PC-3 (cell line): Measurements from ENCODE around the gene PSG4. TPM values are rescaled to one million over a fixed set of nuclear protein-coding genes. Genes with fewer than 3 reads are reported as not detected.
"Not testable (repeated sequence)": the region's sequence is repeated elsewhere in the genome, so short reads cannot be mapped to it uniquely, and the experiment has no call there.

Source experiments
- ATAC-seq: fragments of 200-7000 bp; cut with Tn5 transposase; 2 replicates; pipeline ENCODE4 v1.9.1; 2020; ENCODE audit warnings: mild to moderate bottlenecking, moderate library complexity
- BruUV-seq: library from RNA; stranded (reverse); fragments of 400-500 nt; replicated peaks from 2 replicates; lab custom pipeline; 2021; lab: Mats Ljungman, UMichigan
- CTCF ChIA-PET: fragments of 300-600 bp; sonication (Branson Sonifier 250); formaldehyde crosslinking; loops from one replicate; lab custom pipeline; 2022; ENCODE audit warnings: antibody characterized with exemption; lab: Charles Lee
- POLR2A ChIA-PET: fragments of 300-600 bp; sonication (Branson Sonifier 250); formaldehyde crosslinking; loops from one replicate; lab custom pipeline; 2022; ENCODE audit warnings: antibody characterized with exemption; ENCODE audit not compliant: unreplicated experiment; lab: Charles Lee
- DNase-seq: peaks from one replicate; pipeline ENCODE4 v3.0.0-alpha.2; 2015
- H2AFZ ChIP-seq: fragments of 300-600 bp; sonication (generic); 2 replicates; pipeline ENCODE4 v1.6.0; 2016; ENCODE audit warnings: antibody characterized with exemption, low read length
- H3F3A ChIP-seq: fragments of 300-600 bp; sonication (generic); one replicate; pipeline ENCODE4 v1.6.0; 2017; ENCODE audit warnings: antibody characterized with exemption, low read length, control low read depth, mild to moderate bottlenecking; ENCODE audit not compliant: unreplicated experiment
- H3K27ac ChIP-seq: fragments of 300-600 bp; sonication (generic); 2 replicates; pipeline ENCODE4 v1.5.1; 2016; ENCODE audit warnings: mild to moderate bottlenecking, low read length
- H3K27me3 ChIP-seq: fragments of 300-600 bp; sonication (generic); 2 replicates; pipeline ENCODE4 v1.6.1; 2016; ENCODE audit warnings: low read length, mixed read lengths
- H3K36me3 ChIP-seq: fragments of 300-600 bp; sonication (generic); 2 replicates; pipeline ENCODE4 v1.6.1; 2016; ENCODE audit warnings: low read depth, mixed run types, low read length, mixed read lengths
- H3K4me1 ChIP-seq: fragments of 300-600 bp; sonication (generic); 2 replicates; pipeline ENCODE4 v1.5.1; 2016; ENCODE audit warnings: low read length; ENCODE audit not compliant: insufficient read depth
- H3K4me2 ChIP-seq: fragments of 300-600 bp; sonication (generic); 2 replicates; pipeline ENCODE4 v1.6.0; 2016; ENCODE audit warnings: low read length
- H3K4me3 ChIP-seq: fragments of 300-600 bp; sonication (generic); 2 replicates; pipeline ENCODE4 v1.5.1; 2016; ENCODE audit warnings: mild to moderate bottlenecking, low read length, mixed read lengths
- H3K79me2 ChIP-seq: fragments of 300-600 bp; sonication (generic); 2 replicates; pipeline ENCODE4 v1.6.1; 2017; ENCODE audit warnings: low read length, mixed read lengths
- H3K9ac ChIP-seq: fragments of 300-600 bp; sonication (generic); 2 replicates; pipeline ENCODE4 v1.6.0; 2016; ENCODE audit warnings: mild to moderate bottlenecking, low read length
- H3K9me2 ChIP-seq: fragments of 300-600 bp; sonication (generic); replicated peaks from 2 replicates; pipeline ENCODE4 v1.6.1; 2016; ENCODE audit warnings: mixed run types, low read length, mixed read lengths
- H3K9me3 ChIP-seq: fragments of 300-600 bp; sonication (generic); 2 replicates; pipeline ENCODE4 v1.6.1; 2016; ENCODE audit warnings: low read length, mixed read lengths
- H4K20me1 ChIP-seq: fragments of 300-600 bp; sonication (generic); 2 replicates; pipeline ENCODE4 v1.6.1; 2016; ENCODE audit warnings: low read length, mixed read lengths
- CTCF ChIP-seq: fragments of 300-600 bp; sonication (generic); conservative IDR thresholded peaks from 2 replicates; pipeline ENCODE4 v1.5.1; 2017; ENCODE audit warnings: antibody characterized with exemption, low read depth, mild to moderate bottlenecking, low read length
- intact Hi-C: fragments of 100-400 bp; cut with micrococcal nuclease; formaldehyde crosslinking; loops from 2 replicates; pipeline ENCODE4 v1.9.0; 2023
- total RNA-seq: library from RNA; depleted of rRNA; stranded (reverse); fragments of >200 nt; gene quantifications from 2 replicates; pipeline ENCODE4 v1.2.3, GENCODE V29; 2014

PSG4 gene
- total RNA-seq, 1 experiment from 2014 or later, result not detected

DNA sequence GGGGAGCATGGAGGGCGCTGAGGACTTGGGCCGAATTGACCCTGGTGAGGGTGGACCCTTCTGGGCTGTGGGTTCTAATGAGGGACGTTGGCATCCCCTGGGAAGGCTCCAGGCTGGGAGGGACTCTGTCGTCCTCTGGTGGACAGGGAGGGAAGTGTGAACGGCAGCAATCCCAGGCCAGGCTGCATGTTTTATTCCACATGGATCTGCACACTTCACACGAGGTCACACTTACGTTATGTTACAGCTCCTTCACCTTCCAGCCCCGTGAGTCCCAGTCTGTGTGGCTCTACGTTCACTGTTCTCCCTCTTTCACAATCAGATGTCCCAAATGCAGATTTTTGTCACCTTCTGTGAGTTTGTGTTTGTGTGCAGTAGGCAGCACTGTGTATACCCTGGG is 17.3 kb downstream of the PSG4 start:
- H3F3A ChIP-seq, H3K79me2 ChIP-seq, CTCF ChIA-PET, intact Hi-C loops, ATAC-seq, H3K4me3 ChIP-seq, H3K9ac ChIP-seq, H3K9me3 ChIP-seq, H3K4me2 ChIP-seq, H3K9me2 ChIP-seq, H3K27ac ChIP-seq, H3K27me3 ChIP-seq, H2AFZ ChIP-seq, H3K36me3 ChIP-seq, BruUV-seq, DNase-seq, H4K20me1 ChIP-seq, POLR2A ChIA-PET, H3K4me1 ChIP-seq: not testable (repeated sequence)
- TF ChIP-seq CTCF, result peak; percentile 30; the same call in 1 of the 2 replicates

DNA sequence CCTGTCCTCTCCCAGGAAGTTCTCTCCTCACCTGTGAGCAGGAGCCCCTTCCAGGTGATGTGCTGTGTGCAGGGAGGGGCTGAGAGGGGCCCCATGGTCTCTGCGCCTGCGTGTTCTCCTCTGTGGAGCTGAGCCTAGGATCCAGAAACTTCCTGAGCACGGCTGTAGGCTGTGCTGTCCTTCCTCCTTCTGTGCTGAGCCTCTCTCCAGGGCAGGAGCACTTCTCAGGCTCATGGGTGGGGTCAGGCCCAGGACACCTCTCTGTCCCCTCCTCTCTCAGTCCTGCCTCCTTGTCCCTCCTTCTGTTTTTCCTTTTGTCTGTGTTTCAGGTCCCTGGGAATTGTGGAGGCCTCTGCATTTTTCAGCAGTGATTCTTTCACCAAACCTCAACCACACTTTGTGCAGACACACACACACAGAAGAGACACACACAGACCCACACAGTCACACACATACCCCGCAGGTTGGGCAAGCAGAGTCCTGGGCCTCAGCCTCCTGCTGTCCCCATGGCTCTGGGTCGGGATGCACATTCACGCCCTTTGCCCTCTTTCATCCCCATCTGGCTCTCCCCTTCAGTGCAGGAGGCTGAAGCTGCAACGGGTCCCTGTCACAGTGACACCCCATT is 19.0 kb downstream of the PSG4 start, which contains the start of gene PSG5:
Gene PSG5, minus strand, starts transcription at position 226 of the 625 bp plus-strand sequence. Its CDS starts 131 bp downstream, at position 95.
- CTCF ChIA-PET, H3K79me2 ChIP-seq, H3K4me2 ChIP-seq, H3K4me3 ChIP-seq, POLR2A ChIA-PET, H3K9ac ChIP-seq, H3K9me3 ChIP-seq, H3F3A ChIP-seq, H4K20me1 ChIP-seq, ATAC-seq, BruUV-seq, H3K9me2 ChIP-seq, H2AFZ ChIP-seq, H3K27ac ChIP-seq, H3K4me1 ChIP-seq, intact Hi-C loops, H3K27me3 ChIP-seq, H3K36me3 ChIP-seq, DNase-seq: not testable (repeated sequence)

GRCh38 chr19:43181869-43182771 is 23.3 kb downstream of the PSG4 start:
- H3K9me3 ChIP-seq, H3K9me2 ChIP-seq, H3K79me2 ChIP-seq, H2AFZ ChIP-seq, H3K4me3 ChIP-seq, H3K9ac ChIP-seq, BruUV-seq, H3K27me3 ChIP-seq, H3F3A ChIP-seq, H4K20me1 ChIP-seq, POLR2A ChIA-PET, CTCF ChIA-PET, intact Hi-C loops, H3K36me3 ChIP-seq, H3K4me2 ChIP-seq: not testable (repeated sequence)
- H3K27ac ChIP-seq, result peak overlapping the region; percentile 92
- DNase-seq (peak; percentile 73), ATAC-seq (peak; percentile 45)
- H3K4me1 ChIP-seq, result peaks cover 13% of the 10 kb centered on the region
